GM18508 (cell line): ENCODE data around the gene JADE3.

Experiments
- ATAC-seq: cut with Tn5 transposase; IDR thresholded peaks from one replicate; pipeline ENCODE4 v1.9.1; 2021; ENCODE audit warnings: moderate number of reproducible peaks; ENCODE audit not compliant: insufficient read depth, unreplicated experiment

The JADE3 gene

GRCh38 chrX:46992070-46992469 lies 79.8 kb downstream of the JADE3 start:
- no peak for ATAC-seq

DNA sequence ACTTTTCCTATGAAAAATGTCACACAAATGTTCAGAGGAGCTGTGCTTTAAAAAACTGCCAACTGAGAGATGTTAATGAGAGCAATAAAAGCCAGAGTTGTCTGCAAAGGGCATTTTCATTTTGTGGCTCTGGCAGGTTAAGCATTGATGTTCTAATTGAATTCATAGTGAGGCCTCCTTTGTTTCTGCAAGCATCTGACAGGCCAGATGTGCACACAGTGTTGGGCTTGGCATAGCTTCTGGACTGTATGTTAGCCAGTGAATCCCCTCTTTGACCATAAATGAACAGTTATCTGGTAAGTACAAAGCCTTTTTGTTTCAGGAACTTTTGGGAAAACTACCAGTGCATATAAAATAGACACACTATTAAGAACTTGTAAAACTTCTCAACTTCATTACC lies 81.9 kb downstream of the JADE3 start:
- ATAC-seq: no peak

GRCh38 chrX:47012131-47012530 lies 99.9 kb downstream of the JADE3 start:
- no peak for ATAC-seq

DNA sequence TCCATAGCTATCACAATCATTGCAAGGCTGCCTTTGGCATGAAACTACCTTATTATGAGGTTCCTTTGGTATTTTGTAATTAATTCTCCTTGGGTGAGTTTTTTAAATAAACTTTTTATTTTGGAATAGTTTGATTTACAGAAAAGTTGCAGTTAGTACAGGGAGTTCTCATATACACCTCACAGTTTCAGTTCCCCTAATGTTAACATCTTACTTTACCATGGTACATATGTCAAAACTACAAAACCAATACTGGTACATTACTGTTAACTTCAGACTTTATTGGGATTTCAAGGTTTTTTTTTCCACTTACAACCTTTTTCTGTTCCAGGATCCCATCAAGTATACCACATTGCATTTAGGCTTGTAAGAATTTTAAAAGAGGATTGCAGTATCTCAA lies 114.0 kb downstream of the JADE3 start:
- ATAC-seq: no peak

DNA sequence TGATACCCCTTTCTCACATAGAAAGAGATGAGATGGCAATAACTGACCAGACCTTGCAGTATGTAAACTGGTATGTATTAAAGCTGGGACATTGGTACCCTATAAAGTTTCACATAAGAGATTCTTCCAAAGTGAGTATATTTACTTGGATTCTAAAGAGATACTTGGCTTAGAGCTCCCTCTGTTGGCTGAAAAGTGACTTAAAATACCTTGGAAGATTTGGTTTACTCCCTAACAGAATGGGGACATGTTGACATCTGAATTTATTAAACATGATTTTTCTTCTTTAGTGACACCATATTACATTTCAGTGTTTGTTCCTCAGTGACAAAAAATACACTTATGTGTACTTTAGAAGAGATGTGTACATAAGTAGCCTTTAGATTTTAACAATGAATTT lies 118.1 kb downstream of the JADE3 start:
- no peak for ATAC-seq

GRCh38 chrX:47047989-47048388 lies 135.8 kb downstream of the JADE3 start:
- ATAC-seq: no peak

DNA sequence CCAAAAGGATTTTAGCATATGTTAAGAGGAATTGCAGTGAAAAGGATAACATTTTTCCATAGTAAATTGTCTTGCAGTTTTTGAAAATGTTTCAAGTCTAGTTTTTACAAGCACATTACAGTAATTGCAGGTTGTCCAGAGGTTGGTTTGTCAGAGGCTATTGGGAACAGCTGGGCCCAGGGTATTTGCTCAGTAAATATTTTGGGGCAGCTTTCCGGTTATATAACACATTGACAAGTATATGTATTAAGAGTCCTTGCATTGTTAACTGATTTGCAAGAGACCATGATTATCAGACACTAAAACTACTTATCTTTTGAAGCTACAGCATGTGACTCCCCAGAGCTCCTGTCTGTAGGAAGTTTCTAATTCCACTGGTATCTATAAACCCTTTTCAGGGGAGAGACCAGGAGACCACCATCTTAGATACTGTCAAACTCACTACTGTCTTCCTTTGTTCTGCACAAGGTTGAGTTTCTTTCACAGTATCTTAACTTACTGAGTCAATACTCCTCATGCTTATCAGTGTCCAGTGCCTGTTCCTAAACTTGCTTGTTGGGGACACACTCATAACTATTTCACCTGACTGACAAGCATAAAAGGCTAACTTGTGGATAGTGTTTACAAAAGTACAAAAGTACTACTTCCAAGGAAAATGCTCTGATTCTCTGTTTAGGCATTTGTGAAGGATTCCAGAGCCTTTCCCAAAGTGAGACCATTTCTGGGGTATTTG lies 147.1 kb downstream of the JADE3 start:
- ATAC-seq: no peak

GRCh38 chrX:47060708-47061107 lies 148.5 kb downstream of the JADE3 start:
- no peak for ATAC-seq

GRCh38 chrX:47061238-47061919 lies 149.2 kb downstream of the JADE3 start:
- ATAC-seq: no peak

DNA sequence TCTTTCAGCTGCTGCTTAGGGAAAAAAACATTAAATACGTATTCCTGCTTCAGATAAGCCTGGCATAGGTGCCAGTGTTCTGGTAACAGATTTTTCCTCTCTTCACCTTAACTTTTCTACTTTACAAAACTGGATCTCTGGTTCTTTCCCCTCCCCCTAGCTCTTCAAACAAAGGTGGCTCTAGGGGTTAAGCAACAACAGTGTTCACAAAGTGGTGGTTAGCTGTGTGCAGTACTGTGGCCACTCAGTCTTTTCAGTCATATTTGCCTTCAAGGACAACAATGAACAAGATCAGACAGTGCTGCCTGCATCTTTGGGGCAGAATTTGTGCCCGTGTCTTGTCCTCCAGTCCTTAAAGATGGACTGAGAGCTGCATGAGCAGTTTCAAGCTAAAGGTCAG lies 151.0 kb downstream of the JADE3 start:
- no peak for ATAC-seq

- ATAC-seq: no peak
These were observed 156.0 kb downstream of the JADE3 start for GRCh38 chrX:47068214-47068613.

- no peak for ATAC-seq
These were observed 156.5 kb downstream of the JADE3 start for GRCh38 chrX:47068720-47069119.

DNA sequence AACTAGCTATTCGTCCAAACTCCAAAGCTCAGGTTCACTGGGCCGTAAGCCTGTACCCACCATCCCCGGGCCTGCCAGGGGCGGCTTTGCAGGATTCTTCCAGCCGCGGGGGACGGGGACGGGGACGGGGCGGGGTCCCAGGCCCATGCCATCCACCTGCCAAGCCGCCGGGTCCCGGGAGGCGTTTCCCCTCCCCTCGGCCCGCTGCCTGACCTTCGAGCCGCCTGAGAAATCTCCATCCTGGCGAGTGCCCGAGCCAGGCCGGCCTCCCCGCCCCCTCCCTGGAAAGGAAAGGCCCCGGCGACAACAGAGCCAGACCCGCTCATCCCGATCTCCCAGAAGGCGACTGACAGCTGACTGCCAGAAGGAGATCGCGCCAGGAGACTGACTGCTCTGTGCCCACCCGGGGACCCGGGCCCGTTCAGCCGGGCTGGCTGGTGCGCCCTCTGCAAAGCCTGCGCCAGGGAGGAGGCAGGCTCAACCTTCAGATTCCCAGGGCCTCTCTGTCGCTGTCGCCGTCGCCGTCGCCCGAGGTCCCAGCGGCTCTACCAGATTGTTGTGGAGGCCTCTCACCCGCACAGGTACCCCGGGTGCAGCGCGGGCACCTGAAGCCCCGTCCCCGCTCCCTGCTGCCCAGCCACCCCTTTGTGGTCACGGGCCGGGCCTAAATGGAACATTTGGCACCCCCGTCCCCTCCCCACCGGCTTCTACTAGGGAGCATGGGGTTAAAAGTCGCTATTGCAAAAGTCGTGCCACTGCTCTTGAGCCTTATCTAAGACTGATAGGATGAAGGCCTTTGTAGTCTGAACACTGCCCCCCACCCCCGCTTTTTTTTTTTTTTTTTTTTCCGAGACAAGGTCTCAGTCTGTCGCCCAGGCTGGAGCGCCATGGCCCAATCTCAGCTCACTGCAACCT lies 166.2 kb downstream of the JADE3 start, which contains the start of gene RGN:
Gene RGN (plus strand): TSS at position 315 of the 915 bp plus-strand sequence. CDS start 2,702 bp downstream, outside the sequence.
- ATAC-seq: no peak

DNA sequence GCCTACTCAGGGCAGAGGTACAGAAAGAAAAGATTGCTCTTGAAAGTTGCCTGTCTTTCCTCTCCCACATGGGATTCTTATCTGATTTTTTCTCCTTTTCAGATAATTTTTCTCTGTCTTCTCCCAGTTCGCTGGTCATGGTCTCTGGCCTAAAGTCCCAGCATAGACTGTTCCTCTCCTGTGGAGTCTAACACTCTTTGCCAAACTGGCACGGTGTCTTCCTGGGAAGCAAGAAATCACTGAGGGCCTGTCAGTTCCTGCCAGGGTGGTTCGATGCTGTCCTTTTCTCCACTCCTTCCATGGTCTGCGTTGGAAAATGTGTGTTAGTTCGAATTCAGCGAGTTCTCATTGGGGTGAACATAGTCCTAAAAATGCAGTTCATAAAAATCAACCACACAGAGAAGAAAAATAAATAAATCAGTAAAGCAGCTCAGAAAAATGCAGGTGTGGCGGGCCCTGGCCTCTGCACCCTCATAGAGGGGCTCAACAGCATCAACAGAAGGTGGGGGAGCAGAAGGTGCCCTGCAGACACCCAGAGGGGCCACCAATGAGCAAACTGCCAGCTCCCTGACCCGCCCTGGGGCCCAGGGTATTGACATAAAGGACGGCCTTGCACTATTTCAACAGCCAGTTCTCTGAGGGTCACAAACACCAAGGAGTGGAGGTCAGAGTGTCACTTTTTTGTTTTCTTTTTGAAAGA lies 168.1 kb downstream of the JADE3 start:
- ATAC-seq: no peak

- ATAC-seq: no peak
These were observed 168.7 kb downstream of the JADE3 start for GRCh38 chrX:47080915-47081236.

- ATAC-seq: no peak
These were observed 179.0 kb downstream of the JADE3 start for GRCh38 chrX:47091149-47091775.

- ATAC-seq: no peak
These were observed 181.0 kb downstream of the JADE3 start for GRCh38 chrX:47093248-47093647.

DNA sequence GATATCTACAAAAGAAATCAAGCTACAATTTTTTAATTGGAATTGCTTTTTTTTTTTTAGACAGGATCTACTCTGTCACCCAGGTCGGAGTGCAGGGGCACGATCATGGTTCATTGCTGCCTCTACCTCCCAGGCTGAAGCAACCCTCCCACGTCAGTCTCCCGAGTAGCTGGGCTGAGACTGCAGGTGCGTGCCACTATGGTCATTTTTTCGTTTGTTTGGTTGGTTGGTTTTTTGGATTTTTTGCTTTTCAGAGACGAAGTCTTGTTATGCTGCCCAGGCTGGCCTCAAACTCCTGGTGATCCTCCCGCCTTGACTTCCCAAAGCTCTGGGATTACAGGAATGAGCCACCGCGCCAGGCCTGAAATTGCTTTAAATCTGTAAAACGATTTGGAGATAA lies 181.6 kb downstream of the JADE3 start:
- ATAC-seq: no peak

- ATAC-seq: no peak
These were observed 184.8 kb downstream of the JADE3 start for GRCh38 chrX:47097018-47097417.
